ENCODE measurements around the gene ACVRL1.

The ACVRL1 gene

GRCh38 chr12:51971679-51972421 is 64.5 kb downstream of the ACVRL1 start:
- no peak for DNase-seq

- no peak for DNase-seq
Observed at GRCh38 chr12:51972422-51972812, 65.1 kb downstream of the ACVRL1 start.

- DNase-seq, result peak; percentile 53
Observed at GRCh38 chr12:51972849-51973273, 65.6 kb downstream of the ACVRL1 start.
